ENCODE data around the gene MYCBP. TPM values are rescaled to one million over a fixed set of nuclear protein-coding genes. Genes with fewer than 3 reads are reported as not detected.
A peak's percentile ranks its signal among the peaks of the same experiment; 100 is the strongest.
"Not testable (repeated sequence)": the region's sequence is repeated elsewhere in the genome, so short reads cannot be mapped to it uniquely, and the experiment has no call there.

The MYCBP gene
- total RNA-seq, 2 experiments from 2014 or later, result 70.6 to 76.5 TPM

DNA sequence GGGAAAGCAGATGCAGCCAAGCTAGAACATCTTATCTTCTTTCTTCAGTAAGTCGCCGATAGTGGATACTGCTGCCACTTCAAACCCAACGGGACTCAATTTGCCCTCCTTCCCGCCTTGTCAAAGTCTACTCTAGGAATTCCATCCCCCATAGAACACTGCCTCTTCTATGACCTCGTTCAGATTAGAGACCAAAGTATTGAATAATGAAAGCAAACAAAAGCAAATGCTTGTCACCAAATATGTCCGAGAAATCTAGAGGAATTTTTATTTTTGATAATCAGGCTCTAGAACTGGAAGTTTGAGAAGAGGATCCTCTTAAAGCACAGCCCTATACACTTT lies 12.7 kb downstream of the MYCBP start:
- Mint-ChIP-seq H3K4me1 (ENCODE audit: low read depth) (peaks cover 72% of the 10 kb centered on the region), H3K27ac (peak overlapping the region; percentile 83), H3K27me3 (no peaks in the 10 kb centered on the region), H3K36me3 (peaks cover 32% of the 10 kb centered on the region), H3K9me3 (no peaks in the 10 kb centered on the region), H3K4me3 (peak overlapping the region; percentile 99)
- ChIA-PET POLR2A (interaction anchor here (1.5 kb wide), 1 partner anchor 130 kb away, joined by 3 read pairs; the partner anchor contains the start of gene AKIRIN1), CTCF (interaction anchor here (0.6 to 1.1 kb wide), 2 partner anchors 281 to 916 kb away, joined by 4 to 5 read pairs; no protein-coding TSS in a partner anchor)
- no peak for DNase-seq
- intact Hi-C loops (cut with micrococcal nuclease), result no loop called here

- DNase-seq, result peak; percentile 99
- H3K36me3 Mint-ChIP-seq, result peaks cover 34% of the 10 kb centered on the region
- H3K4me3 Mint-ChIP-seq, result peak within 1 kb of the TSS; percentile 99
- POLR2A ChIA-PET, result interaction anchor here (0.6 to 2.2 kb wide), 5 partner anchors 12 to 850 kb away, joined by 3 to 11 read pairs (median 3); partner anchors contain the start of genes AKIRIN1 and MYCBP
- CTCF ChIA-PET, result interaction anchor here (0.6 to 1.1 kb wide), 3 partner anchors 13 to 915 kb away, joined by 3 to 5 read pairs (median 4); partner anchors contain the start of gene MYCBP
- H3K27me3 Mint-ChIP-seq, result no peaks in the 10 kb centered on the region
- H3K27ac Mint-ChIP-seq, result peak within 1 kb of the TSS; percentile 95
- intact Hi-C loops (cut with micrococcal nuclease), result loop anchor here (1.0 to 5.0 kb wide), 4 partner anchors 13 to 332 kb away; partner anchors contain the start of genes AKIRIN1 and MYCBP
- peaks cover 71% of the 10 kb centered on the region for H3K4me1 Mint-ChIP-seq (ENCODE audit: low read depth)
- H3K9me3 Mint-ChIP-seq, result no peaks in the 10 kb centered on the region
These were observed 13.3 kb downstream of the MYCBP start, which contains the start of gene RRAGC for GRCh38 chr1:38859561-38860453. Gene RRAGC (minus strand): TSS chr1:38859772. CDS start chr1:38859646, 126 bp downstream.

DNA sequence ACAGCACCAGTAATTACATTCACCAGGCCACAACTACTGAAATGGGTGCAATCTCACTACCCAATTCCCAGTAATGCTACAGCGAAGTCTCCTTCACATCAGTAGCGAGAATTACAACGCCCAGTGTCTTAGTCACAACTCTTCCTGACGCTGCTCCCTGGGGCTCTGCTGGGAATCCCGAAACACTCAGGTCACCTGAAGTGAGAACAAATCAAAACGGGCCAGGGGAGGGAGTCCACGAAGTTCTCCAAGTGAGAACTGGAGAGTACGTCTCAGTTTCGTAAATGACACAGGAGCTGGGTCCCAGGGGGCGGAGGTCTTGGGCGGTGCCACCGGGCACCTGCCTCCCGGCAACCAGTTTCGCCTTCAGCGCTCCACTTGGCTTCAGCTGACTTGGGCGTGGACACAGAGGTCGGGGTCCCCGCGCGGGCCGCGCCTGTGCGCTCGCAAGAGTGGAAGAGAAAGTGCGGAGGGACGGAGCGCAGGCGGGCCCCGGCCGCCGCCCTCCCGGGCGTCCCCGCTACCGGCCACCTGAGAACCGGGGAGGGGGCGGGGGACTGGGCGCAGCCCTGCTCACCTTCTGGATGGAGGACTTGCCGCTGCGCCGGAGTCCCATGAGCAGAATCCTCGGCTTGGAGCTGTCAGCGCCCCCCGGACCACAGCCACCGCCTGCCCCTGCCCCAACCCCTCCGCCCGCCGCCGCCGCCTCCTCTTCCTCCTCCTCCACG lies 14.2 kb downstream of the MYCBP start:
- peaks cover 33% of the 10 kb centered on the region for H3K36me3 Mint-ChIP-seq
- POLR2A ChIA-PET, result interaction anchor here (0.6 to 2.2 kb wide), 6 partner anchors 13 to 849 kb away, joined by 3 to 11 read pairs (median 4); partner anchors contain the start of genes AKIRIN1 and MYCBP
- peaks cover 68% of the 10 kb centered on the region for H3K4me1 Mint-ChIP-seq (ENCODE audit: low read depth)
- DNase-seq, result peak; percentile 78
- peak overlapping the region; percentile 95 for H3K27ac Mint-ChIP-seq
- H3K9me3 Mint-ChIP-seq, result no peaks in the 10 kb centered on the region
- peak overlapping the region; percentile 99 for H3K4me3 Mint-ChIP-seq
- no peaks in the 10 kb centered on the region for H3K27me3 Mint-ChIP-seq
- CTCF ChIA-PET, result interaction anchor here (0.9 kb wide), 1 partner anchor 14 kb away, joined by 3 read pairs; the partner anchor contains the start of gene MYCBP
- intact Hi-C loops (cut with micrococcal nuclease), result loop anchor here (1.0 to 5.0 kb wide), 4 partner anchors 14 to 333 kb away; partner anchors contain the start of genes AKIRIN1 and MYCBP

DNA sequence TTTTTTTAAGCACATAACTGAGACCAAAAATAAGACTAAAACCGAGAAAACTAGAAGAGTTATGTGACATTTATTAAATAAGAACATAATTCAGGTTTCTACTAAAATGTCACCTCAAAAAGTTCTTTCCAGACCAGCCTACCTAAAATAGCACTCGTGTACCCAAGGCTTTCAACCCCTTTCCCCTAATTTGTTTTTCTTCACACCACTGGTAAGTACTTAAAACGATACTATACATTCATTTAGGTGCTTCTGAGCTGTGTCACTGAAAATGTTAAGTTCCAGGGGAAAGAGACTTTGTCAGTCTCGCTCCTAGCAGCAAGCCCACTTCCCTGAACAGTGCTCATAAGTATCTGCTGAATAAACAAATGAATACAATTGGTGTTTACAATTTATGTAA lies 20.4 kb downstream of the MYCBP start:
- intact Hi-C loops (cut with micrococcal nuclease), result loop anchor here (1.0 to 5.0 kb wide), 3 partner anchors 80 to 824 kb away; no protein-coding TSS in a partner anchor
- POLR2A ChIA-PET, result no interaction called here

GRCh38 chr1:38848071-38848470 lies 25.1 kb downstream of the MYCBP start:
- H3K27me3 Mint-ChIP-seq, result no peaks in the 10 kb centered on the region
- CTCF ChIA-PET, result interaction anchor here (4.4 kb wide), 1 partner anchor 13 kb away, joined by 23 read pairs; no protein-coding TSS in a partner anchor
- POLR2A ChIA-PET, result interaction anchor here (0.6 kb wide), 1 partner anchor 153 kb away, joined by 4 read pairs; no protein-coding TSS in a partner anchor
- intact Hi-C loops (cut with micrococcal nuclease), result no loop called here
- H3K27ac Mint-ChIP-seq, result no peak overlapping the region
- no peak for DNase-seq
- no peak overlapping the region for H3K4me3 Mint-ChIP-seq
- H3K36me3 Mint-ChIP-seq, result peaks cover 52% of the 10 kb centered on the region
- H3K4me1 Mint-ChIP-seq (ENCODE audit: low read depth), result peaks cover 31% of the 10 kb centered on the region
- H3K9me3 Mint-ChIP-seq, result peaks cover 3% of the 10 kb centered on the region

More for the DNA sequence above, 20.4 kb downstream of the MYCBP start:
- Mint-ChIP-seq H3K4me1 (ENCODE audit: low read depth) (peaks cover 57% of the 10 kb centered on the region), H3K36me3 (peaks cover 43% of the 10 kb centered on the region), H3K9me3 (no peaks in the 10 kb centered on the region), H3K4me3 (peak overlapping the region; percentile 45), H3K27ac (peak overlapping the region; percentile 85), H3K27me3 (no peaks in the 10 kb centered on the region)
- CTCF ChIA-PET, result interaction anchor here (1.0 kb wide), 1 partner anchor 240 kb away, joined by 4 read pairs; no protein-coding TSS in a partner anchor
- peak; percentile 48 for DNase-seq

DNA sequence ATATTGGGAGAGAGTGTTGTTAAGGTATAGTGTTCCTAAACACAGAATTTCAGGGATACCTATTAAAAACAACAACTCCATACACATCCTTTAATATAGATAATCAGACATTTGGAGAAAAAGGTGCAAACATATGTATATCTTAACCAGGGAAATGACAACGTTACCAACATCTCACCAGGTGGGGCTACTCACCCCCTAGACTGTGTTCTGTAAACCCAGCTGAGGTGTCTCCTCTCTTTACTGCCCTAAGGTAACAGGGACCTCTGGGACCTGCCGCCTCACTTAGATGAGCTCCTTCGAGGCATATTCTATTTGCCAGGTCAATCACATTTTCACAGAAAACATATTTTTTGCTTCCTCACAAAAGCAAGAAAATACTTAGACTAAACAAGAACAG lies 26.9 kb downstream of the MYCBP start:
- H3K9me3 Mint-ChIP-seq, result peaks cover 3% of the 10 kb centered on the region
- POLR2A ChIA-PET, result interaction anchor here (0.6 kb wide), 1 partner anchor 178 kb away, joined by 6 read pairs; no protein-coding TSS in a partner anchor
- CTCF ChIA-PET, result interaction anchor here (0.5 to 4.4 kb wide), 3 partner anchors 11 to 246 kb away, joined by 6 to 23 read pairs (median 7); no protein-coding TSS in a partner anchor
- H3K36me3 Mint-ChIP-seq, result peaks cover 48% of the 10 kb centered on the region
- no peaks in the 10 kb centered on the region for H3K27me3 Mint-ChIP-seq
- peaks cover 17% of the 10 kb centered on the region for H3K4me1 Mint-ChIP-seq (ENCODE audit: low read depth)
- H3K4me3 Mint-ChIP-seq, result no peak overlapping the region
- DNase-seq, result no peak
- no peak overlapping the region for H3K27ac Mint-ChIP-seq
- intact Hi-C loops (cut with micrococcal nuclease), result no loop called here

DNA sequence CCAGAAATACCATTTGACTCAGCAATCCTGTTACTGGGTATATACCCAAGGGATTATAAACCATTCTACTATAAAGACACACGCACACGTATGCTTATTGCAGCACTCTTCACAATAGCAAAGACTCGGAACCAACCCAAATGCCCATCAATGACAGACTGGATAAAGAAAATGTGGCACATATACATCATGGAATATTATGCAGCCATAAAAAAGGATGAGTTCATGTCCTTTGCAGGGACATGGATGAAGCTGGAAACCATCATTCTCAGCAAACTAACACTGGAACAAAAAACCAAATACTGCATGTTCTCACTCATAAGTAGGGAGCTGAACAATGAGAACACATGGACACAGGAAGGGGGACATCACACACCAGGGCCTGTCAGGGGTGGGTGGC lies 28.1 kb downstream of the MYCBP start:
- H3K36me3 Mint-ChIP-seq, result peaks cover 40% of the 10 kb centered on the region
- intact Hi-C loops (cut with micrococcal nuclease); DNase-seq; H3K27me3 Mint-ChIP-seq; H3K4me3 Mint-ChIP-seq; POLR2A ChIA-PET; H3K27ac Mint-ChIP-seq; H3K4me1 Mint-ChIP-seq (ENCODE audit: low read depth); H3K9me3 Mint-ChIP-seq: not testable (repeated sequence)
- CTCF ChIA-PET, result interaction anchor here (0.6 to 4.4 kb wide), 2 partner anchors 10 to 123 kb away, joined by 4 to 23 read pairs; no protein-coding TSS in a partner anchor

DNA sequence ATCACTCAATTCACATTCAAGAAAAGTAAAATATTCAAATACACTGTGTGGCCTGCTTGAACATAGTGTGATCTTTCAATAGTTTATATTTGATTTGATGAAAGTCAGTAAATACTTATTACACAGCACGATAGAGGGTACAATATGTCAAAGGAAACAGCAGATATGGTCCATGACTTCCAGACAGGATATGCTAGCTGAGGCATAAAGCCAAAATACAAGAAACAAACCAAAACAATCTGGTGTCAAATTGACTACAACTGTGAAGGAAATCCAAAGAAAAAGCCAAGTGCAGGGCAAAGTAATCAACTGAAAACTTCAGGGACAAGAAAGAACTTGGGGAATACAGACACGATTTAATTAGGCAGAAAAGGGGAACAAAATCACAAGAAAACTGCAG lies 32.9 kb downstream of the MYCBP start:
- ChIA-PET CTCF (no interaction called here), POLR2A (no interaction called here)
- H3K36me3 Mint-ChIP-seq, result peaks cover 39% of the 10 kb centered on the region

DNA sequence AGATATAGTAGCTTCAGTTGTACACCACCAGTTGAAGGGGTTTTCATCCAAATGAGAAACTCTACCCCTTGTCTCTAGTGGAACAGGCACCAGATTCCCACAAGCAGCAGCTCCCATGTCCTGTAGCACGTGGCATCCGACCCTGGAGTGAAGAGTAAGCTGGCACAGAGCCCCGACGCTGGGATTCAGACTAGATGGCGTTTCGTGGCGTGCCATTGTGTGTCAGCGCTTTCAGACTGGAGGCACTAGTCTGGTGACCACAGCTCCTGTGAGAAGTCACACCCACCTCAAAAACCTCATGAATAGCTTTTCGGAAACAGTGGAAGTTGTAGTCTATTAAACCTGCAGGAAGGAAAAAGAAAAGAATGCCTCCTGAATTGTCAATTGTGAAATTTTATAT lies 33.8 kb downstream of the MYCBP start:
- CTCF ChIA-PET, result interaction anchor here (1.0 kb wide), 1 partner anchor 10 kb away, joined by 4 read pairs; no protein-coding TSS in a partner anchor
- no peak overlapping the region for H3K27ac Mint-ChIP-seq
- intact Hi-C loops (cut with micrococcal nuclease), result loop anchor here (5.0 to 10.0 kb wide), 2 partner anchors 255 to 812 kb away; no protein-coding TSS in a partner anchor
- peaks cover 7% of the 10 kb centered on the region for H3K4me1 Mint-ChIP-seq (ENCODE audit: low read depth)
- H3K4me3 Mint-ChIP-seq, result no peak overlapping the region
- H3K27me3 Mint-ChIP-seq, result no peaks in the 10 kb centered on the region
- H3K9me3 Mint-ChIP-seq, result no peaks in the 10 kb centered on the region
- H3K36me3 Mint-ChIP-seq, result peaks cover 32% of the 10 kb centered on the region
- DNase-seq, result no peak
- POLR2A ChIA-PET, result no interaction called here

More for the DNA sequence above, 32.9 kb downstream of the MYCBP start:
- Mint-ChIP-seq H3K4me1 (ENCODE audit: low read depth) (peaks cover 7% of the 10 kb centered on the region), H3K4me3 (no peak overlapping the region), H3K9me3 (peaks cover 3% of the 10 kb centered on the region), H3K27me3 (no peaks in the 10 kb centered on the region), H3K27ac (peak overlapping the region; percentile 2)
- no peak for DNase-seq
- intact Hi-C loops (cut with micrococcal nuclease), result no loop called here

- intact Hi-C loops (cut with micrococcal nuclease), result loop anchor here (5.0 to 10.0 kb wide), 2 partner anchors 252 to 809 kb away; no protein-coding TSS in a partner anchor
- DNase-seq; H3K4me1 Mint-ChIP-seq (ENCODE audit: low read depth); POLR2A ChIA-PET; H3K27ac Mint-ChIP-seq; H3K4me3 Mint-ChIP-seq; H3K9me3 Mint-ChIP-seq; H3K27me3 Mint-ChIP-seq: not testable (repeated sequence)
- CTCF ChIA-PET, result interaction anchor here (0.8 to 2.6 kb wide), 5 partner anchors 11 to 910 kb away, joined by 3 to 23 read pairs (median 4); partner anchors contain the start of gene POU3F1
- H3K36me3 Mint-ChIP-seq, result peaks cover 15% of the 10 kb centered on the region
These were observed 36.8 kb downstream of the MYCBP start for GRCh38 chr1:38836316-38836715.
